HG03045 (cell line): ENCODE measurements around the gene IL9.
"Not testable (repeated sequence)": the region's sequence is repeated elsewhere in the genome, so short reads cannot be mapped to it uniquely, and the experiment has no call there.

Source experiments
- ATAC-seq: cut with Tn5 transposase; IDR thresholded peaks from one replicate; pipeline ENCODE4 v1.9.1; 2021; ENCODE audit warnings: mild to moderate bottlenecking, moderate library complexity; ENCODE audit not compliant: unreplicated experiment

Gene IL9

GRCh38 chr5:135869935-135870334 is 25.7 kb downstream of the IL9 start:
- no peak for ATAC-seq

- no peak for ATAC-seq
Observed at GRCh38 chr5:135869276-135869675, 26.4 kb downstream of the IL9 start.

GRCh38 chr5:135868681-135869080 is 27.0 kb downstream of the IL9 start:
- no peak for ATAC-seq

GRCh38 chr5:135867599-135867998 is 28.0 kb downstream of the IL9 start:
- no peak for ATAC-seq

GRCh38 chr5:135866016-135866415 is 29.6 kb downstream of the IL9 start:
- ATAC-seq = no peak

GRCh38 chr5:135864503-135865435 is 30.9 kb downstream of the IL9 start:
- no peak for ATAC-seq

GRCh38 chr5:135862744-135863143 is 32.9 kb downstream of the IL9 start:
- ATAC-seq = no peak

- no peak for ATAC-seq
Observed at GRCh38 chr5:135862086-135862485, 33.6 kb downstream of the IL9 start.

- no peak for ATAC-seq
Observed at GRCh38 chr5:135861641-135862040, 34.0 kb downstream of the IL9 start.

GRCh38 chr5:135859641-135860040 is 36.0 kb downstream of the IL9 start:
- no peak for ATAC-seq

- not testable (repeated sequence) for ATAC-seq
Observed at GRCh38 chr5:135859186-135859585, 36.5 kb downstream of the IL9 start.

GRCh38 chr5:135857630-135858311 is 37.9 kb downstream of the IL9 start:
- no peak for ATAC-seq

GRCh38 chr5:135851915-135852845 is 43.5 kb downstream of the IL9 start:
- ATAC-seq = no peak

GRCh38 chr5:135851186-135851914 is 44.3 kb downstream of the IL9 start:
- ATAC-seq = no peak

- no peak for ATAC-seq
Observed at GRCh38 chr5:135850671-135851070, 45.0 kb downstream of the IL9 start.

- no peak for ATAC-seq
Observed at GRCh38 chr5:135850231-135850630, 45.4 kb downstream of the IL9 start.

- no peak for ATAC-seq
Observed at GRCh38 chr5:135847976-135848375, 47.7 kb downstream of the IL9 start.

- ATAC-seq = no peak
Observed at GRCh38 chr5:135846311-135846710, 49.3 kb downstream of the IL9 start.

GRCh38 chr5:135843571-135844337 is 51.9 kb downstream of the IL9 start:
- ATAC-seq = no peak

GRCh38 chr5:135842737-135843136 is 52.9 kb downstream of the IL9 start:
- no peak for ATAC-seq
